ENCODE results near the gene GAD2. TPM values are rescaled to one million over a fixed set of nuclear protein-coding genes. Genes with fewer than 3 reads are reported as not detected.

GAD2 gene
- total RNA-seq, result not detected

DNA sequence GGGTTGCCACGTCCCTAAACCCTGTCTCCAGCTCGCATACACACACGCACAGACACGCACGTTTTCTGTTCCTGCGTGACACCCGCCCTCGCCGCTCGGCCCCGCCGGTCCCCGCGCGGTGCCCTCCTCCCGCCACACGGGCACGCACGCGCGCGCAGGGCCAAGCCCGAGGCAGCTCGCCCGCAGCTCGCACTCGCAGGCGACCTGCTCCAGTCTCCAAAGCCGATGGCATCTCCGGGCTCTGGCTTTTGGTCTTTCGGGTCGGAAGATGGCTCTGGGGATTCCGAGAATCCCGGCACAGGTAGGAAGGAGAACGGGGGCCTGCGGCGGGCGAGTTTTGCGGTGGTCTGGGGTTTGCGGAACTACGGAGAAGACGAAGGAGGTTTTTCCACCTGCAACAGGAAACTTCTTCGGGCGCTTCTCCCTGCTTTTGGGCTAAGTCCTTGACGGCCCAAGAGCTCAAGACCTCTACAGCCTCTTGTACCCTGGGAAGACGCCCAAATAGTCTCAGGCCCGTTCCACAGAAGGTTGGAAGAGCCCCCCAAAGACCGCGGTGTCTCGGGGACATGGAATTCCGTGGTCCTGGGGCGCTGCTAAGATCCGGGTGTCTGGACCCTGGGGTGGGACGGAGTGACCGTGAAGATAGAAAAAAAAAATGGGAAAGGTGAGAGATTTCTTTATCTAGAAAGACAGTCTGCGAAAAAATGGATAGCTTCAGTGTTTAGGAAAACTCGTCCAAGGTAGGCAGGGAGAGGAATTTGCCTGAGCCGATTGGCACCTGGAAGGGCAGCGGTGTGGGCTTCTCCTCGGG, at the start of gene GAD2:
TSS of gene GAD2 (plus strand) at position 190 of the 811 bp plus-strand sequence. CDS start at position 226, 36 bp downstream.
- Mint-ChIP-seq H3K27me3 (peaks cover 91% of the 10 kb centered on the region), H3K9me3 (no peaks in the 10 kb centered on the region), H3K27ac (no peak within 1 kb of the TSS), H3K4me3 (peak within 1 kb of the TSS; percentile 2), H3K36me3 (ENCODE audit: low read depth) (peaks cover 16% of the 10 kb centered on the region), H3K4me1 (peaks cover 27% of the 10 kb centered on the region)
- POLR2A ChIA-PET, result no interaction called here
- CTCF ChIA-PET, result no interaction called here
- no peak for DNase-seq

DNA sequence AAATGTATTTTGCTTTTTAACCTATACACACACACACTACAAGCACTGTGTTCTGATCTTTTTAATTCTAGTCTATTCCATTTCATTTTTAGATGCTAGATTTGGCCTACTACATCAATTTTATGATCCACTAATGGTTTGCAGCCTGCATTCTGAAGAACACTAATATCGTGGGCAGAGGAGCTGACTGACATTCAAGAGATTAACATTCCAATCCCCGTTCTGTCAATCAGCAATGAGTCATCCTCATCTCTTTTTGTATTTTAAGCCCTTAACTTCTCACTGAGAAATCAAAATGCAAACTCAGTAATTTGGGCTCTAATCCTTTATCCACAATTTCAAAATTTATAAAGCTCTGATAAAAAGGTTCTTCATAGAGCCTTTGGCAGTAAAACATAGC, 47.1 kb upstream of the GAD2 start:
- CTCF ChIA-PET, result no interaction called here
- POLR2A ChIA-PET, result no interaction called here
- no peaks in the 10 kb centered on the region for H3K9me3 Mint-ChIP-seq

GRCh38 chr10:26172131-26172530, 44.4 kb upstream of the GAD2 start:
- Mint-ChIP-seq H3K4me1 (no peaks in the 10 kb centered on the region), H3K9me3 (no peaks in the 10 kb centered on the region), H3K27me3 (peaks cover 10% of the 10 kb centered on the region), H3K36me3 (ENCODE audit: low read depth) (no peaks in the 10 kb centered on the region), H3K27ac (no peak overlapping the region), H3K4me3 (no peak overlapping the region)
- POLR2A ChIA-PET, result no interaction called here
- CTCF ChIA-PET, result no interaction called here
- DNase-seq, result no peak

More for the DNA sequence above, 47.1 kb upstream of the GAD2 start:
- no peak overlapping the region for H3K27ac Mint-ChIP-seq
- no peaks in the 10 kb centered on the region for H3K4me1 Mint-ChIP-seq
- peaks cover 10% of the 10 kb centered on the region for H3K27me3 Mint-ChIP-seq
- H3K4me3 Mint-ChIP-seq, result no peak overlapping the region
- no peak for DNase-seq
- H3K36me3 Mint-ChIP-seq (ENCODE audit: low read depth), result no peaks in the 10 kb centered on the region

DNA sequence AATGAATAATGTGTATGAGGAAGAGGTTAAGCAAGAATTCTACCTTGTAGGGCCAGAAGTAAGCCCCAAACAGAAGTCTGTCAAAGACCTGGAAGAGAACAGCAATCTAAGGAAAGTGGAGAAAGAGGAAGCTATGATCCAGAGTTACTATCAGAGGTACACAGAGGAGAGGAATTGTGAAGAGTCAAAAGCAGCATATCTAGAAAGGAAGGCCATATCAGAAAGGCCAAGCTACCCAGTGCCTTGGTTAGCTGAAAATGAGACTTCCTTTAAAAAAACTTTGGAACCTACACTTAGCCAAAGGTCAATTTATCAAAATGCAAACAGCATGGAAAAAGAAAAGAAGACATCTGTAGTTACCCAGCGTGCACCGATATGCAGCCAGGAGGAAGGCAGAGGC, 42.7 kb upstream of the GAD2 start:
- no peaks in the 10 kb centered on the region for H3K9me3 Mint-ChIP-seq
- peaks cover 5% of the 10 kb centered on the region for H3K27me3 Mint-ChIP-seq
- H3K4me1 Mint-ChIP-seq, result no peaks in the 10 kb centered on the region
- H3K4me3 Mint-ChIP-seq, result no peak overlapping the region
- H3K27ac Mint-ChIP-seq, result no peak overlapping the region
- ChIA-PET POLR2A (no interaction called here), CTCF (no interaction called here)
- H3K36me3 Mint-ChIP-seq (ENCODE audit: low read depth), result no peaks in the 10 kb centered on the region
- DNase-seq, result no peak

- no peak for DNase-seq
- ChIA-PET CTCF (no interaction called here), POLR2A (no interaction called here)
- no peaks in the 10 kb centered on the region for H3K27me3 Mint-ChIP-seq
- H3K27ac Mint-ChIP-seq, result no peak overlapping the region
- no peaks in the 10 kb centered on the region for H3K9me3 Mint-ChIP-seq
- no peaks in the 10 kb centered on the region for H3K4me1 Mint-ChIP-seq
- no peaks in the 10 kb centered on the region for H3K36me3 Mint-ChIP-seq (ENCODE audit: low read depth)
- no peak overlapping the region for H3K4me3 Mint-ChIP-seq
These were observed 39.2 kb upstream of the GAD2 start for GRCh38 chr10:26177341-26177740.

DNA sequence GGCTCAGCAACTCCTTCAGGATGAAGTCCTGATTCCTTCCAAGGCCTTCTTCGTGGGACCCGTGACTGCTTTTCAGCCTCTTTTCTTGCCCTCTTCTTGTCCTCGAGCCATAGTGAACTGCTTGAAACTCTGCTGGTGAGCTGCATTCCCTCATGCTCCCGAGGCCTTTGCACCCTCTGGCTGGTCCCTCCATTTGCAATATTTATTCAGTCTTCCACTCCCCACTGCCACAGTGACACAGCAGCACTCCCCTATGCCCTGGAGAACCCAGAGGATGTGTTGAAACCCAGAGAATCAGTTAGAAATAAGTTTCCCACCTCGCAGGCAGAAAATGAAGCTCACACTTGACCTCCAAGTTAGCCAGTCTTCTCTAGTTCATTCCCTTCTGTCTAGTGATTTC, 22.3 kb upstream of the GAD2 start:
- H3K27ac Mint-ChIP-seq, result no peak overlapping the region
- no peaks in the 10 kb centered on the region for H3K27me3 Mint-ChIP-seq
- no peak for DNase-seq
- peaks cover 3% of the 10 kb centered on the region for H3K4me1 Mint-ChIP-seq
- no peak overlapping the region for H3K4me3 Mint-ChIP-seq
- no peaks in the 10 kb centered on the region for H3K9me3 Mint-ChIP-seq
- ChIA-PET CTCF (no interaction called here), POLR2A (no interaction called here)
- no peaks in the 10 kb centered on the region for H3K36me3 Mint-ChIP-seq (ENCODE audit: low read depth)

DNA sequence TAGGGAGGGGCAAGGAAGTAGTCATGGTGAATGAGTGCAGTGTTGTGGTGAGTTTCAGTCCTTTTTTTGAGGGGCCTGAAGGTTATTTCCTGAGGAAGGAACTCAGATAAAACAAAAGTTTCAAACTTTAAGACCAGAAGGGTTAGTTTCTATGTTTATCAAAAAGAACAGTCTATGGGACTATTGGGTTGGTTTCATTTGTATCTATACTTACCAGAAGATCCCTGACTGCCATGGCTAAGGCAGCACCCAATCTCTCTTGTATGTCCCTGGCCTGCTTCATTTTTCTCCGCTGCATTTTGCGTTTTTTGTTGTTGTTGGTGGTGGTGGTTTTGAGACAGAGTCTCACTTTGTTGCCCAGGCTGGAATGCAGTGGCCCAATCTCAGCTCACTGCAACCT, 19.3 kb upstream of the GAD2 start:
- Mint-ChIP-seq H3K27me3 (peaks cover 2% of the 10 kb centered on the region), H3K27ac (no peak overlapping the region), H3K4me3 (no peak overlapping the region), H3K9me3 (no peaks in the 10 kb centered on the region), H3K4me1 (peaks cover 3% of the 10 kb centered on the region), H3K36me3 (ENCODE audit: low read depth) (no peaks in the 10 kb centered on the region)
- ChIA-PET CTCF (no interaction called here), POLR2A (no interaction called here)
- no peak for DNase-seq

- Mint-ChIP-seq H3K9me3 (no peaks in the 10 kb centered on the region), H3K4me3 (no peak overlapping the region), H3K27me3 (peaks cover 2% of the 10 kb centered on the region), H3K36me3 (ENCODE audit: low read depth) (no peaks in the 10 kb centered on the region), H3K4me1 (peaks cover 3% of the 10 kb centered on the region), H3K27ac (no peak overlapping the region)
- no peak for DNase-seq
- ChIA-PET POLR2A (no interaction called here), CTCF (no interaction called here)
These were observed 18.5 kb upstream of the GAD2 start for GRCh38 chr10:26198119-26198518.

DNA sequence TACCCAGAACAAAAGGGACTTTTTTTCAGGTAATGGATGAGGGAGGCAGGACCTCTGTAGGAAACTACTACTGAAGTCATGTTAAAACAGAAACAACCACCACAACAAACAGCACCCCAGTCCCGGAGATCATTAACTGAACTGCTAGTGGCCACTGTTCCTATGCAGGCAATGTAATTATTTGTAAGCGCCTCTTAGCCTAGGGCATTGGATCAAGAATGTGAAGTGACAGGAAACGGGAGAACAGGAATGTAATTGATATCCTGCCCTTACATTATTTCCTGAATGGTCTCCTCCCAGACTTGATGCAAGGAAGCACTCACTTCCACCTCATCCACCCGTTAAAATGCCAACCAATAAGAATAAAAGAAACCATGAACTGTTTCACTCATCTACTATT, 16.7 kb upstream of the GAD2 start:
- Mint-ChIP-seq H3K4me3 (no peak overlapping the region), H3K9me3 (no peaks in the 10 kb centered on the region), H3K4me1 (peaks cover 3% of the 10 kb centered on the region), H3K27me3 (peaks cover 9% of the 10 kb centered on the region), H3K36me3 (ENCODE audit: low read depth) (no peaks in the 10 kb centered on the region), H3K27ac (no peak overlapping the region)
- CTCF ChIA-PET, result no interaction called here
- DNase-seq, result no peak
- POLR2A ChIA-PET, result no interaction called here

DNA sequence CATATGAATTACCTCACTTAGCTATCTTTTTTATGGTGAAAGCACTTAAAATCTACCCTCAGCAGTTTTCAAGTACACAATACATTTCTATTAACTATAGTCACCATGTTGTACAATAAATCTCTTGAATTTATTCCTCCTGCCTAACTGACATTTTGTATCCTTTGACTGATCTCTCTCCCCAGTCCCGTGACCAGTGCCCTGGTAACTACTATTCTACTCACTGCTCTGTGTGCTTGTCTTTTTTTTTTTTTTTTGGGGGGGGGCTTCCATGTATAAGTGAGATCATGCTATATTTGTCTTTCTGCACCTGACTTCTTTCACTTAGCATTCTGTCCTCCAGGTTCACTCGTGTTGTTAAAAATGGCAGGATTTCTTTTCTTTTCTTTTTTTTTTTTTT, 11.4 kb upstream of the GAD2 start:
- H3K36me3 Mint-ChIP-seq (ENCODE audit: low read depth), result no peaks in the 10 kb centered on the region

DNA sequence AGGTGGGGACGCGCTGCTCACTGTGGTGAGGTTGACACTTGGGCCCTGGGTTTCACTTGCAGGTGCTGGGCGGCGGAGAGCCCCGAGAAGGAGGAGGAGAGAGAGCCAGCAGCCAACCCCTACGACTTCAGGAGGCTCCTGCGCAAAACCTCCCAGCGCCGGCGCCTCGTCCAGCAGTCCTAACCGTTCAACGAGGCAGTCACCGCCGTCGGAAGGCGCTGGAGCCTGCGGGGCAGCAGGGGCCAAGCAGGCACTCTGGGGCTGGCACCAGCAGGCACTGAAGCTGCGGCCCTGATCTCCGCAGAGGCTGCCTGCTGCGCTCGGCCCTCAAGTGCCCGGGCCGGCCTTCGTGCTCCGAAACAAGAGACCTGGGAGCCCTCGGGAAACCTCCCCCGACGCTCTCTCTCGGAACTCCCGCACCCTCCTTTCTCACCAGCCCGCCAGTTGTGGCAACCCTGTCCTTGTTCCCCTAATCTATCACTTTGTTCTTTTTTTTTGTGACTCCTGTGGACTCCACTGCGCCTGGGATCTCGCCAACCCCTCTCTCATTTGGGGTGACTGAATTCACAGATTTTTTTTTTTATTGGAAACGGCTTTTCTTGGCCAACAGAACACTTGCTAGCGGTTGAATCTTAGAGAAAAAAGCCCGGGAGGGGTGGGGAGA, 4.7 kb upstream of the GAD2 start:
- POLR2A ChIA-PET, result no interaction called here
- Mint-ChIP-seq H3K4me3 (no peak overlapping the region), H3K36me3 (ENCODE audit: low read depth) (peaks cover 10% of the 10 kb centered on the region), H3K4me1 (peaks cover 15% of the 10 kb centered on the region), H3K27me3 (peaks cover 52% of the 10 kb centered on the region), H3K9me3 (no peaks in the 10 kb centered on the region), H3K27ac (no peak overlapping the region)
- no peak for DNase-seq
- CTCF ChIA-PET, result no interaction called here

More for the DNA sequence above, 11.4 kb upstream of the GAD2 start:
- Mint-ChIP-seq H3K27ac (no peak overlapping the region), H3K4me1 (no peaks in the 10 kb centered on the region), H3K4me3 (no peak overlapping the region), H3K27me3 (peaks cover 11% of the 10 kb centered on the region), H3K9me3 (no peaks in the 10 kb centered on the region)
- POLR2A ChIA-PET, result no interaction called here
- DNase-seq, result no peak
- CTCF ChIA-PET, result no interaction called here

- Mint-ChIP-seq H3K27me3 (peaks cover 58% of the 10 kb centered on the region), H3K9me3 (no peaks in the 10 kb centered on the region), H3K36me3 (ENCODE audit: low read depth) (peaks cover 12% of the 10 kb centered on the region), H3K27ac (no peak overlapping the region), H3K4me3 (no peak overlapping the region), H3K4me1 (peaks cover 20% of the 10 kb centered on the region)
- POLR2A ChIA-PET, result no interaction called here
- no peak for DNase-seq
- CTCF ChIA-PET, result no interaction called here
These were observed 4.1 kb upstream of the GAD2 start for GRCh38 chr10:26212511-26212910.

DNA sequence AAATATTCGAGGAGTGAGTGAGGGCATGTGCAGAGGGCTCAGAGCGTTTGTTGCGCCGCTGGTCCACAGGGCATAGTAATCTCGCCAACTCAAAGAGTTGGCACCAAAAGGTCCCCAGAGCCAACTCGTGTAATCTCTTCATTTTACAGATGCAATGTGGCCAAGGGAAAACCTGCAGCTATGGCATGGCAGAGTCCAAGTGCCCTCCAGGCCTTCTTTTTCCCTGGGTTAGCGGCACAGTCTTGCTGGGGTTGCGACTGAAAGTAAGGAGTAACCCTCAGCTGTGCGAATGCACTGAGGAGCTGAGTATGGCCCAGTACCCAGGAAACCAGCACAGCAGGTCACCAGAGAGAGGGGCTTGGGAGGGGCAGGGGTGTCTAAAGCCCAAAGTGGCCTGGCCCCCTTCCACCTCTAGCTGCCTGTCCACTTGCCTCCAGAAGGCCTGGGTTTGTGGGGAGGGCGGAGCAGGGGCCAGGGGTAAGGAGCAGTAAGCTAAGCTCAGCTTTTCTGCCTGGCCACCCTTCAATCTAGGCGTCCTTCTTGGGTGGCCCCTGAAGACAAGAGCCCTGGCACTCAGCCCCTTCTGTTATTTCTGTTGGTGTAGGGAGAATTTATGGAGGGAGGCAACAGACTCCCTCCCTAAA, 3.3 kb upstream of the GAD2 start:
- Mint-ChIP-seq H3K27ac (no peak overlapping the region), H3K36me3 (ENCODE audit: low read depth) (peaks cover 13% of the 10 kb centered on the region), H3K9me3 (no peaks in the 10 kb centered on the region), H3K27me3 (peaks cover 61% of the 10 kb centered on the region), H3K4me1 (peaks cover 21% of the 10 kb centered on the region), H3K4me3 (no peak overlapping the region)
- POLR2A ChIA-PET, result no interaction called here
- no peak for DNase-seq
- CTCF ChIA-PET, result no interaction called here

DNA sequence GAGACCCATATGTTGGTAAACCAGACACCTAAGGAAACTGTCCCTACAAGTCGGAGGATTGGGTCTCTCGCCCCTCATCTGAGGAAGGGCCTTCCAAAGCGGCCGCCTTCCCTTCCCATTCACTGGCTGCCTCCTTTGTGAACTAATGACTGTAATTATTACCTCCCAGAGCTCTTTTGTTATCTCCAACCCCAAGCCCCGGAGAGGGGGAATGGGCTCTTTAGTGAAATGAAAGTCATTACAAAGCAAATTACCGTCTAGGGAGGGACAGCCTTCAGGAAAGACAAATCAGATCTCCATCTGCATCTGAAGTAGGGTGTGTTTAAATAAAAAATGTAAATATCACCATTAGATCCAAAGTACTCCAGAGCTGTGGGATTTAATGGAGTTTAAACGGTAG, 2.6 kb upstream of the GAD2 start:
- ChIA-PET POLR2A (no interaction called here), CTCF (no interaction called here)
- Mint-ChIP-seq H3K9me3 (no peaks in the 10 kb centered on the region), H3K4me3 (no peak overlapping the region), H3K36me3 (ENCODE audit: low read depth) (peaks cover 16% of the 10 kb centered on the region), H3K27me3 (peaks cover 68% of the 10 kb centered on the region), H3K4me1 (peaks cover 27% of the 10 kb centered on the region), H3K27ac (no peak overlapping the region)
- no peak for DNase-seq
